HEK293 (cell line): Measurements from ENCODE around the gene PLSCR5.

Source experiments
- CTCF ChIA-PET: fragments of 350-600 bp; formaldehyde crosslinking; extraction: SDS; loops from one replicate; lab custom pipeline; 2021; ENCODE audit warnings: antibody characterized with exemption; lab: Yijun Ruan, JAX
- POLR2A ChIA-PET: fragments of 300-600 bp; formaldehyde crosslinking; extraction: SDS; loops from one replicate; lab custom pipeline; 2020; ENCODE audit warnings: antibody characterized with exemption, inconsistent platforms; lab: Yijun Ruan, JAX
- H3K27ac ChIP-seq: fragments of 200-500 bp; sonication (Bioruptor generic); 2 replicates; pipeline ENCODE4 v1.5.1; 2014; ENCODE audit warnings: low read depth, low read length, control low read depth, inconsistent platforms; ENCODE audit errors: extremely low read depth
- H3K36me3 ChIP-seq, 2 experiments: fragments of 200-500 bp in 1 of 2; sonication (Bioruptor generic) in 1 of 2; 1 replicate in 1 of 2; 2 replicates in 1 of 2; pipeline ENCODE4 v1.5.1; 2014 to 2017; ENCODE audit warnings: inconsistent platforms in 2 of 2, low read length in 2 of 2; ENCODE audit not compliant: control insufficient read depth in 2 of 2, insufficient read depth in 1 of 2
- H3K4me1 ChIP-seq: fragments of 200-500 bp; sonication (Bioruptor generic); 2 replicates; pipeline ENCODE4 v1.5.1; 2014; ENCODE audit warnings: mild to moderate bottlenecking, low read length, inconsistent platforms; ENCODE audit not compliant: control insufficient read depth, insufficient read depth
- H3K4me3 ChIP-seq: 2 replicates; pipeline ENCODE4 v1.5.1; 2011; ENCODE audit warnings: low read depth, mild to moderate bottlenecking, control low read depth, low read length, moderate library complexity
- H3K9me3 ChIP-seq: fragments of 200-500 bp; sonication (Bioruptor generic); 2 replicates; pipeline ENCODE4 v1.5.1; 2014; ENCODE audit warnings: low read depth, low read length, inconsistent platforms; ENCODE audit not compliant: control insufficient read depth, insufficient read depth
- IKZF3 ChIP-seq: fragments of 450-650 bp; IDR thresholded peaks from 2 replicates; pipeline ENCODE4 v1.5.0; 2018; ENCODE audit warnings: missing biosample characterization, mild to moderate bottlenecking, missing genetic modification characterization, moderate library complexity
- ZBTB20 ChIP-seq: fragments of 450-650 bp; formaldehyde crosslinking; IDR thresholded peaks from 2 replicates; pipeline ENCODE4 v1.5.1; 2016; ENCODE audit warnings: missing biosample characterization, missing genetic modification characterization
- ZIC2 ChIP-seq: fragments of 450-650 bp; formaldehyde crosslinking; IDR thresholded peaks from 2 replicates; pipeline ENCODE4 v1.5.1; 2016; ENCODE audit warnings: missing biosample characterization, missing genetic modification characterization
- ZNF169 ChIP-seq: fragments of 450-650 bp; formaldehyde crosslinking; IDR thresholded peaks from 2 replicates; pipeline ENCODE4 v1.5.1; 2016; ENCODE audit warnings: missing biosample characterization, missing genetic modification characterization
- ZNF214 ChIP-seq: fragments of 450-650 bp; formaldehyde crosslinking; IDR thresholded peaks from 2 replicates; pipeline ENCODE4 v1.5.1; 2017; ENCODE audit warnings: missing biosample characterization, mild to moderate bottlenecking, missing genetic modification characterization, borderline replicate concordance
- ZNF223 ChIP-seq: fragments of 450-650 bp; formaldehyde crosslinking; IDR thresholded peaks from 2 replicates; pipeline ENCODE4 v1.5.1; 2016; ENCODE audit warnings: missing biosample characterization, missing genetic modification characterization
- ZNF311 ChIP-seq: fragments of 450-650 bp; formaldehyde crosslinking; IDR thresholded peaks from 2 replicates; pipeline ENCODE4 v1.5.1; 2017; ENCODE audit warnings: missing biosample characterization, missing genetic modification characterization, borderline replicate concordance
- ZNF394 ChIP-seq: fragments of 450-650 bp; formaldehyde crosslinking; IDR thresholded peaks from 2 replicates; pipeline ENCODE4 v1.5.1; 2016; ENCODE audit warnings: missing biosample characterization, missing genetic modification characterization, mild to moderate bottlenecking, moderate library complexity, borderline replicate concordance
- ZNF514 ChIP-seq: fragments of 450-650 bp; formaldehyde crosslinking; IDR thresholded peaks from 2 replicates; pipeline ENCODE4 v1.5.1; 2016; ENCODE audit warnings: missing biosample characterization, missing genetic modification characterization
- ZNF530 ChIP-seq: fragments of 450-650 bp; formaldehyde crosslinking; IDR thresholded peaks from 2 replicates; pipeline ENCODE4 v1.5.1; 2016; ENCODE audit warnings: low read depth, missing biosample characterization, missing genetic modification characterization
- ZNF571 ChIP-seq: fragments of 450-650 bp; formaldehyde crosslinking; IDR thresholded peaks from 2 replicates; pipeline ENCODE4 v1.5.0; 2017; ENCODE audit warnings: missing biosample characterization, missing genetic modification characterization
- ZNF664 ChIP-seq: fragments of 450-650 bp; formaldehyde crosslinking; IDR thresholded peaks from 2 replicates; pipeline ENCODE4 v1.5.1; 2016; ENCODE audit warnings: missing biosample characterization, missing genetic modification characterization
- TF ChIP-seq, protein P1 (sequence below): fragments of 450-650 bp; formaldehyde crosslinking; IDR thresholded peaks from 2 replicates; pipeline ENCODE4 v1.5.1; 2016; ENCODE audit warnings: missing biosample characterization, missing genetic modification characterization
- TF ChIP-seq, protein P2 (sequence below): fragments of 450-650 bp; formaldehyde crosslinking; IDR thresholded peaks from 2 replicates; pipeline ENCODE4 v1.5.1; 2016; ENCODE audit warnings: missing biosample characterization, missing genetic modification characterization
- TF ChIP-seq, protein P3 (sequence below): fragments of 450-650 bp; formaldehyde crosslinking; IDR thresholded peaks from 2 replicates; pipeline ENCODE4 v1.5.1; 2016; ENCODE audit warnings: missing biosample characterization, missing genetic modification characterization

The PLSCR5 gene

DNA sequence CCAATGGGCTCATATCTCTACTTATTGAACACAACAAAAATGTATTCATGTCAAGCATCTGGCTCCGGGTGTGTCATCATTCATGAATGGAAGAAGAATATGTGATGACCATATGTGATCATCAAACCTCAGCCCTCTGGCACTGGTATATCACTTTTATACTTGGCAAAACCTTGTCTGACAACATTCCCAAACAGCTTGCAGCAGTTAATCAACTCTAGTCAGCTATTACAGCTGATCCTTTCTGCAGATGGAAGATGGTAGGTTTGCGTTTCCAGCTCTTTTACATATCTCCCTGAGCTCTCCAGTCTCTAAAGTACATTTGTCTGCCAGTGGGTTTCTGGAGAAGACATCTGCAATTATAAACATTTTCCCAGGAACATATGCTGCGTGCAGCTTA lies 6.6 kb downstream of the PLSCR5 start (continued):
- TF ChIP-seq, protein P1, sequence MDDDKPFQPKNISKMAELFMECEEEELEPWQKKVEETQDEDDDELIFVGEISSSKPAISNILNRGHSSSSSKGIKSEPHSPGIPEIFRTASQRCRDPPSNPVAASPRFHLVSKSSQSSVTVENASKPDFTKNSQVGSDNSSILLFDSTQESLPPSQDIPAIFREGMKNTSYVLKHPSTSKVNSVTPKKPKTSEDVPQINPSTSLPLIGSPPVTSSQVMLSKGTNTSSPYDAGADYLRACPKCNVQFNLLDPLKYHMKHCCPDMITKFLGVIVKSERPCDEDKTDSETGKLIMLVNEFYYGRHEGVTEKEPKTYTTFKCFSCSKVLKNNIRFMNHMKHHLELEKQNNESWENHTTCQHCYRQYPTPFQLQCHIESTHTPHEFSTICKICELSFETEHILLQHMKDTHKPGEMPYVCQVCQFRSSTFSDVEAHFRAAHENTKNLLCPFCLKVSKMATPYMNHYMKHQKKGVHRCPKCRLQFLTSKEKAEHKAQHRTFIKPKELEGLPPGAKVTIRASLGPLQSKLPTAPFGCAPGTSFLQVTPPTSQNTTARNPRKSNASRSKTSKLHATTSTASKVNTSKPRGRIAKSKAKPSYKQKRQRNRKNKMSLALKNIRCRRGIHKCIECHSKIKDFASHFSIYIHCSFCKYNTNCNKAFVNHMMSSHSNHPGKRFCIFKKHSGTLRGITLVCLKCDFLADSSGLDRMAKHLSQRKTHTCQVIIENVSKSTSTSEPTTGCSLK (tag by site-specific recombination), result no peak
- no peak for TF ChIP-seq ZNF214 (tag by site-specific recombination)
- TF ChIP-seq, all 188 proteins: peak for 0

DNA sequence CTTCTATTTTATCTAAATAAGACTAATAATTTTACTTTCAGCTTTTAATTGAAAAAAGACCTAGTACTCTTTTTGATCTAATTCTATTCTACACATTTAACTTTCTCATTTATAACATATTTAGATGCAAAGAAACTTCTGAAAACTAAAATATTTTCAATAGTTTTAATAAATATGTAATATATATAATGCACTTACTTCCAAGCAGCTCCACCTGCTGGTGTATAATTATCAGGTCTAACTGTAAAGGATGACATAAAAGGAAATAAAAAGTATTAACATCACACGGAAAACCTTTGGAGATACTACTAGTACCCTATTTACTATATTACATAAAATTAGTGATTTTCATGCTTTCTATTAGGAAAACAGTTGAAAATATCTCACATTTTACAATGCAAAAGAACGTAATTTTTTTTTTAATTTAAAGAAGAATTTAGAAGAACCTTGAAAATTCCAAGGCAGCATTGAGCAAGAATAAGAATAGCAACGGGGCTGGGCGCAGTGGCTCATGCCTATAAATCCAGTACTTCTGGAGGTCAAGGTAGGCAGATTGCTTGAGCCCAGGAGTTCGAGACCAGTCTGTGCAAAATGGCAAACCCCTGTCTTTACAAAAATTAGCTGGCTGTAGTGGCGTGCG lies 10.2 kb downstream of the PLSCR5 start:
- CTCF ChIA-PET, result interaction anchor here (0.5 to 2.5 kb wide), 4 partner anchors 8 to 594 kb away, joined by 3 to 16 read pairs (median 4); no protein-coding TSS in a partner anchor
- TF ChIP-seq ZBTB20 (no peak), ZNF514 (tag by site-specific recombination) (no peak), ZIC2 (tag by site-specific recombination) (no peak), ZNF394 (tag by site-specific recombination) (no peak), ZNF169 (tag by site-specific recombination) (no peak), ZNF311 (no peak), ZNF530 (no peak)
- TF ChIP-seq, protein P2, sequence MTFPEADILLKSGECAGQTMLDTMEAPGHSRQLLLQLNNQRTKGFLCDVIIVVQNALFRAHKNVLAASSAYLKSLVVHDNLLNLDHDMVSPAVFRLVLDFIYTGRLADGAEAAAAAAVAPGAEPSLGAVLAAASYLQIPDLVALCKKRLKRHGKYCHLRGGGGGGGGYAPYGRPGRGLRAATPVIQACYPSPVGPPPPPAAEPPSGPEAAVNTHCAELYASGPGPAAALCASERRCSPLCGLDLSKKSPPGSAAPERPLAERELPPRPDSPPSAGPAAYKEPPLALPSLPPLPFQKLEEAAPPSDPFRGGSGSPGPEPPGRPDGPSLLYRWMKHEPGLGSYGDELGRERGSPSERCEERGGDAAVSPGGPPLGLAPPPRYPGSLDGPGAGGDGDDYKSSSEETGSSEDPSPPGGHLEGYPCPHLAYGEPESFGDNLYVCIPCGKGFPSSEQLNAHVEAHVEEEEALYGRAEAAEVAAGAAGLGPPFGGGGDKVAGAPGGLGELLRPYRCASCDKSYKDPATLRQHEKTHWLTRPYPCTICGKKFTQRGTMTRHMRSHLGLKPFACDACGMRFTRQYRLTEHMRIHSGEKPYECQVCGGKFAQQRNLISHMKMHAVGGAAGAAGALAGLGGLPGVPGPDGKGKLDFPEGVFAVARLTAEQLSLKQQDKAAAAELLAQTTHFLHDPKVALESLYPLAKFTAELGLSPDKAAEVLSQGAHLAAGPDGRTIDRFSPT (tag by site-specific recombination), result no peak
- Histone ChIP-seq H3K36me3 (no peaks in the 10 kb centered on the region), H3K9me3 (no peaks in the 10 kb centered on the region), H3K4me3 (no peak overlapping the region), H3K27ac (no peak overlapping the region), H3K4me1 (no peaks in the 10 kb centered on the region)
- POLR2A ChIA-PET, result no interaction called here

DNA sequence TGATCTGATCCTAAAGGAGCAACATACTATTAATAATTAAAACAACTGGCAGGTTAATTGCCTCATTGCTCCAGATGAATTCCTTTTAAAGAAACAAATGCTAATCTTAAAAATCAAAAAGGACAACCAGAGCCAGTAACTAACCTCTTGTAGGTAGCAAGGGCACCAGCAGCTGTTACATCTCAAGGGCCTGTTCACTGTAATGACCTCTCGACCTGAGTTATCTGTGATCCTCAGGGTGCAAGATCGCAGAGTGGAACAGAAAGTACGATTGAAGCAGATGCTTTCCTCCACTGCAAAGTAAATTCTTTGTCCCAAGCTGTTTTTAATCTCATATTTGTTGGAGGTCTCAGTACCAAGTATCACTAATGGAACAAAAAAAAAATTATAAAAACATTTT lies 11.4 kb downstream of the PLSCR5 start:
- H3K27ac ChIP-seq, result no peak overlapping the region
- no peaks in the 10 kb centered on the region for H3K9me3 ChIP-seq
- POLR2A ChIA-PET, result no interaction called here
- H3K4me1 ChIP-seq, result no peaks in the 10 kb centered on the region
- H3K36me3 ChIP-seq, result no peaks in the 10 kb centered on the region
- CTCF ChIA-PET, result interaction anchor here (2.5 kb wide), 1 partner anchor 45 kb away, joined by 16 read pairs; no protein-coding TSS in a partner anchor
- H3K4me3 ChIP-seq, result no peak overlapping the region
- TF ChIP-seq, protein P3, sequence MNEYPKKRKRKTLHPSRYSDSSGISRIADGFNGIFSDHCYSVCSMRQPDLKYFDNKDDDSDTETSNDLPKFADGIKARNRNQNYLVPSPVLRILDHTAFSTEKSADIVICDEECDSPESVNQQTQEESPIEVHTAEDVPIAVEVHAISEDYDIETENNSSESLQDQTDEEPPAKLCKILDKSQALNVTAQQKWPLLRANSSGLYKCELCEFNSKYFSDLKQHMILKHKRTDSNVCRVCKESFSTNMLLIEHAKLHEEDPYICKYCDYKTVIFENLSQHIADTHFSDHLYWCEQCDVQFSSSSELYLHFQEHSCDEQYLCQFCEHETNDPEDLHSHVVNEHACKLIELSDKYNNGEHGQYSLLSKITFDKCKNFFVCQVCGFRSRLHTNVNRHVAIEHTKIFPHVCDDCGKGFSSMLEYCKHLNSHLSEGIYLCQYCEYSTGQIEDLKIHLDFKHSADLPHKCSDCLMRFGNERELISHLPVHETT, result no peak
- no peak for TF ChIP-seq ZNF223 (tag by site-specific recombination)
- TF ChIP-seq ZNF664 (tag by site-specific recombination), result no peak
- TF ChIP-seq ZNF571 (tag by site-specific recombination), result no peak
- no peak for TF ChIP-seq IKZF3 (tag by site-specific recombination)
